HG02571 (cell line): Measurements from ENCODE around the gene GDF15.
"Not testable (repeated sequence)": the region's sequence is repeated elsewhere in the genome, so short reads cannot be mapped to it uniquely, and the experiment has no call there.

Source experiments
- ATAC-seq: cut with Tn5 transposase; IDR thresholded peaks from one replicate; pipeline ENCODE4 v1.9.1; 2021; ENCODE audit warnings: mild to moderate bottlenecking, moderate library complexity; ENCODE audit not compliant: unreplicated experiment

The GDF15 gene, protein sequence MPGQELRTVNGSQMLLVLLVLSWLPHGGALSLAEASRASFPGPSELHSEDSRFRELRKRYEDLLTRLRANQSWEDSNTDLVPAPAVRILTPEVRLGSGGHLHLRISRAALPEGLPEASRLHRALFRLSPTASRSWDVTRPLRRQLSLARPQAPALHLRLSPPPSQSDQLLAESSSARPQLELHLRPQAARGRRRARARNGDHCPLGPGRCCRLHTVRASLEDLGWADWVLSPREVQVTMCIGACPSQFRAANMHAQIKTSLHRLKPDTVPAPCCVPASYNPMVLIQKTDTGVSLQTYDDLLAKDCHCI

DNA sequence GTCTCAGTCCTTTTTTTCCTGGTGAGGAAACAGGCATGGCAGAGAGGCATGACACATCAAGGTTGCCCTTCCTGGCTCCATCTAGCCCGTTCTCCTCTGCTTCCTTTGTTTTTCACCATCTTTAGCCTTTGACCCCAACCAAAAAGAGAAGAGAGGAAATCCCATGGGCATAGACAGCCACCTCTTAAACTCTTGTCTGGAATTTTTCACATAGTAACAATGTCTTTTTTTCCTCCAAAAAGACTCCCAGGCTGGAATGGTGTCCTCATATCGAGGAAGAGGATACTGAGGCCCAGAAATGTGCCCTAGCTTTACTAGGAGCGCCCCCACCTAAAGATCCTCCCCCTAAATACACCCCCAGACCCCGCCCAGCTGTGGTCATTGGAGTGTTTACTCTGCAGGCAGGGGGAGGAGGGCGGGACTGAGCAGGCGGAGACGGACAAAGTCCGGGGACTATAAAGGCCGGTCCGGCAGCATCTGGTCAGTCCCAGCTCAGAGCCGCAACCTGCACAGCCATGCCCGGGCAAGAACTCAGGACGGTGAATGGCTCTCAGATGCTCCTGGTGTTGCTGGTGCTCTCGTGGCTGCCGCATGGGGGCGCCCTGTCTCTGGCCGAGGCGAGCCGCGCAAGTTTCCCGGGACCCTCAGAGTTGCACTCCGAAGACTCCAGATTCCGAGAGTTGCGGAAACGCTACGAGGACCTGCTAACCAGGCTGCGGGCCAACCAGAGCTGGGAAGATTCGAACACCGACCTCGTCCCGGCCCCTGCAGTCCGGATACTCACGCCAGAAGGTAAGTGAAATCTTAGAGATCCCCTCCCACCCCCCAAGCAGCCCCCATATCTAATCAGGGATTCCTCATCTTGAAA is at the start of gene GDF15:
Gene GDF15 (plus strand): TSS at position 484 of the 868 bp plus-strand sequence. CDS start 32 bp downstream, at position 516.
- ATAC-seq = no peak

DNA sequence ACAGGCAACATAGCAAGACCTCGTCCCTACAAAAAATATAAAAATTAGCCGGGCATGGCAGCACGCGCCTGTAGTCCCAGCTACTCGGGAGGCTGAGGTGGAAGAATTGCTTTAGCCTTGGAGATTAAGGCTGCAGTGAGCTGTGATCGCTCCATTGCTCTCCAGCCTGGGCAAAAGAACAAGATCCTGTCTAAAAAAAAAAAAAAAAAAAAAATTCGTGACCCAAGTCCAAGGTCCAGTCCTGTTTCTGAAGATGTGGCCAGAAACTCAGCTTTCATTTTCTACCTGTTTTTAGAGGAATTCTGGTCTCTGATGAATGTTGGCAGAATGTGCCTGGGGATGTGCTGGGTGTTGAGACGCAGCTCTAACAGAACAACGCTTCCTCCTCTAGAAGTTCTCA is 47.4 kb upstream of the GDF15 start:
- no peak for ATAC-seq

DNA sequence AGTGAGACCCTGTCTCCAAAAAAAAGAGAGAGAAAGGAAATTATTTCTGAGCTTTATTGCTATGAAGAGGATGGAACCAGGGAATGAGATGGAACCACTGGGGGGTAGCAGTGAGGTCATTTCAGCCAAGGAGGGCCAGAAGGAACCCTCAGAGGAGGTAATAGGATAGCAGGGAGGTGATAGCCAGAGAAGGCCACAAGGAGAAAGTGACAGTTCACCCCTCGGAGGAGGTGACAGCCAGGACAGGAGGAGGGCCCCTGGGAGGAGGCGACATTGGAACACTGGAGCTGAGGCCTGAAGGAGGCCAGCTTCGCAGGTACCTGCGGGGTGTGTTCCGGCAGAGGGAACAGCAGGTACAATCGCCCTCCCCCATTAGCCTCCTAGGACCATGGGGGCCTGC is 46.2 kb upstream of the GDF15 start:
- no peak for ATAC-seq

DNA sequence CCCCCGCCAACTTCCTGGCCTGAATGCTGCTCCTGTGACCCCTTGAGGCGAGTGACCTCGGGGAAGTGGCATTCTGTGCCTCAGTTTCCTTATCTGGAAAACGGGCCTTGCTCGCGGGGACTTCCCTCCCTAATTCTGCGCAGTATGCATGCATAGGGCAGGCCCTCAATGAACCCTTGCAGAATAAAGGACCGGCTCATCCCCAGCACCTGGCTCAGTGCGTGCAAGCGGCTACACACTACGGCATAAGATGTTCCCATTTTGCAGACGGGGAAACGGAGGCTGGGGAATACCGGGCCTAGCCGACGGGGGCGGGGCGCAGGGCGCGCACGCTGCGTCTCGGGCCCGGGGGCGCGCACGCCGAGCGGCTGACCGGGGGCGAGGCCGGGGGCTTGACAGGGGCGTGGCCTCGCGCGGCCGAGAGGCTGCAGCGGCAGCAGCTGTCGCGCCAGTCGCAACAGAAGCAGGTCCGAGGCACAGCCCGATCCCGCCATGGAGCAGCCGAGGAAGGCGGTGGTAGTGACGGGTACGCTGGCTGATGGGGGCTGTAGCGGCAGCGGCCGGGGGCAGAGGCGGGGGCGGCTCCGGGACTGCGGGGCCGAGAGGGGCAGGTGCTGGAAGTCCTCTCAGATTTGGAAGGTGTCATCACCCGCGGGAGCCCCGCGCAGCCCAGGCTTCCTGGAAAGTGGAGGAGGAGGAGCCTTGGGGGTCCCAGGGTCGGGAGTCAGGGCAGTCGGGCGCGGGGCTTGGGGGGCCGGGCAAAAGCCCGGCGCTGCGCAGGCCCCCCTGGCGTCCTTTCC is 45.6 kb upstream of the GDF15 start, which contains the start of gene PGPEP1:
Gene PGPEP1 (plus strand): TSS at position 409 of the 800 bp plus-strand sequence. CDS start 84 bp downstream, at position 493.
- no peak for ATAC-seq

DNA sequence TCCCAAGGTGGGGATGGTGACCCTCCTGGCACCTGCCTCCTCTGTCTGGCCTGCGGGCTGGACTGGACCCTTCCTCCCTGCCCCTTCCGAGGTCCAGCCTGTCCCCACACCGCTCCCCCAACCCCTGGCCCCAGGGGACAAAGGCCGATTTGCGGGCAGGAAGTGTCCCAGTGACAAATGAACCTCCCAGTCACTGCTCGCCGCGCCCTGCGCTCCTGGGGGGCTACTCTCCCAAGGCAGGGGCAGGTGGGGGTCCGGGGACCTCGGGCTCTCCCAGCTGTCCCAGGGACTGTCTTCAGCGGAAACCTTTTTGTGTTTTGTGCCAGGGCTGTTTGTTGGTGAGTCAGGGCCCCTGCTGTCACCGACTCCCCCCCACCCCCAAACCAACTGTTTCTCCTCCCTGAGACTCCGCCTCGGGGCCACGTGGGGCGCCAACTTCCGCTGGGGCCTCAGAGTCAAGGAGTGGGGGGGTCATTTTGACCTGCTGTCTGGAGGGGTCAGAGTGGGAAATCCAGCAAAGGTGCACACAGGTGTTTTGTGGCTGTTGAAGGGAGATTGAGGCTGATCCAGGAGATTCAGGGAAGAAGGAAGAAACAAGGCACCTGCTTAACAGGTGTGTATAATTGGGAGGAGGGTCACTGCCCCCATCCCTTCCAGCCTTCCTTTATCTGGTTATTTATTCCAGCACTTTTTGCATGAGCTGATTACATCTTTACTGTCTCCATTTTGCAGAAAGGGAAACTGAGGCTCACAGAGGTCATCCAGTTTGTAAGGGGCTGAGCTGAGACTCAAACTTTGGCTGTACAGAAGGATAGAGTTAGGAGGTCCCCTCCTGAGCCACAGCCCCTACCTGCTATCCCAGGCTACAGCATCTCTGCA is 44.7 kb upstream of the GDF15 start:
- no peak for ATAC-seq

DNA sequence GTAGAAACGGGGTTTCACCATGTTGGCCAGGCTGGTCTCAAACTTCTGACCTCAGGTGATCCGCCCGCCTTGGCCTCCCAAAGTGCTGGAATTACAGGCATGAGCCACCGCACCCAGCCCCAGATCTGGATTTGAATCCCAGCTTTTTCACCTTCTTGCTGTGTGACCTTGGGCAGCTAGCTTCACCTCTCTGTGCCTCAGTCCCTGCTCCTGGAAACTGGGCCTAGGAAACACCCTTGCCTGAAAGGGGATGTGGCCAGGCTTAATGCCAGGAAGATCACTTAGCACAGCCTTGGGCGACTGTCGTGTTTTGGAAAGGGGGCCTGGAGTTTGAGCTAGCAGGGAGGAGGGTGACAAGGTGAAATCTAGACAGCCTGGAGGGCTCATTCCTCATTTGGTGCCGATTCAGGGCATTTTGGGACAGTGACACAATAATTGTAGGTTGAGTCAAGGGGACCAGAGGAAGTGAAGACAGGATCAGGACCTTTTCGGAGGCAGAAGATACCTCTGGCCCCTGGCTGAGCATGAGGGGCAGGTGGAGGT is 43.8 kb upstream of the GDF15 start:
- no peak for ATAC-seq

DNA sequence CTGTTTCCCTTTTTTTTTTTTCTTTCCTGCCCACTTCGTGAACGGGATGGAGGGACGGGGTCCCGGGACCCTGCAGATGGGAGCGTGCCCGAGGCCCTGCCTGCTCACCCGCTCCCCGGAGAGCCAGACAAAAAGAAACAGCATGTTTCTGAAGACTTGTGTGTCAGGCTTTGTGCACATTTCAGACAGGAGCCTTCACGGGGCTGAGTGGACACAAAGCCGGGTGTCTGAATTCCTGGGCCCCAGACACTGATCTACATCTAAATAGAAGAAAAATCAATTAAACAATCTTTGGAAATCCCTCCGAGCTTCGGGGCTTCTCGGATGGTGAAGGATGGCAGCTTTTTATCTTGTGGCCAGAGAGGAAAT is 41.4 kb upstream of the GDF15 start:
- ATAC-seq = no peak

DNA sequence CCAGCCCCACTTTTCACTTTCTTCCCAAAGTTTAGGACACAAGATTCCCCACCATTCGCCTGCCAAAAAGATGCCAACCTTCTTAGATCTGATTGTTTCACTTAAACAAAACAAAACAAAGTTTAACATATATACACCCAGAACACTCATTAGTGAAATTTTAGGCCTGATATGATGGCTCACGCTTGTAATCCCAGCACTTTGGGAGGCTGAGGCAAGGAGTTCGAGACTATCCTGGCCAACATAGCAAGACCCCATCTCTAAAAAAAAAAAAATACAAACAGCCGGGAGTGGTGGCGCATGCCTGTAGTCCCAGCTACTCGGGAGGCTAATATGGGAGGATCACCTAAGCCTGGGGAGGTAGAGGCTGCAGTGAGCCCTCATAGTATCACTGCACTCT is 40.7 kb upstream of the GDF15 start:
- no peak for ATAC-seq

DNA sequence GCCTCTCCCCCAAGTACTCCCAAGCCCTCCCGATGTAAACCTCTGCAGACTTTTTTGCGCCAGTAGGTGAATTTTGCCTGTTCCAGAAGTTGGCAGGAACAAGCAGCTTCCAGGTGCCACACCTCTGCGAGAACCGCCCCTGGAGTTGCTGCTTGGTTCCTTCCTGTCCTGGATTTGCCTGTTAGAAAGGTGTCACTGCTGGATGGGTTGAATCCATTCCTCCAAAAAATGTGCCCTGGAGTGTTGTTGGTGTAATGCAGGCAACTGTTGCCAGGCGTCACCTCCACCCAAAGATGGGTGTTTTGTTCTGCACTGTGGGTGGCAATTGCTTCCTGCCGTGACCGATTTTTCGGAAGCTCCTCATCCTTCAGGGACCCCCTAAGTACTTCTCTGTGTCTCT is 39.9 kb upstream of the GDF15 start:
- no peak for ATAC-seq

DNA sequence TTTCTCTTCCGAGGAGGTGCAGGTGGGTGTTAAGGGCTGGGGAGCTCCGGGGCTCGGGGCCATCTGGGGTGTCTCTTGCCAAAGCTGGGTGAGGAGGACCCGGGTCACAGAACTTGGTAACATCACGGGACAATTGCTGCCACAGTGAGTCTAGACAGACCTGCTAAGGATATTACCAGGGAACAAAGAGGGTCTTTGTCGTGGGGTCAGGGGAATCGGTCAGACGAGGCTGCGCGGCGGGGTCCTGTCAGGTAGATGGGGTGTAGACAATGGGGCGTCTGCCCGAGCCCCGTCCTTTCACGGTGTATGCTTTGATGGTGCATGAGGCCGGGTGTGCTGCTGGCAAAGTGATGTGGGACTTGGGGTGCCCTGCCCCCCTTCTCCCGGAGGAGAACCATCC is 37.8 kb upstream of the GDF15 start:
- no peak for ATAC-seq

DNA sequence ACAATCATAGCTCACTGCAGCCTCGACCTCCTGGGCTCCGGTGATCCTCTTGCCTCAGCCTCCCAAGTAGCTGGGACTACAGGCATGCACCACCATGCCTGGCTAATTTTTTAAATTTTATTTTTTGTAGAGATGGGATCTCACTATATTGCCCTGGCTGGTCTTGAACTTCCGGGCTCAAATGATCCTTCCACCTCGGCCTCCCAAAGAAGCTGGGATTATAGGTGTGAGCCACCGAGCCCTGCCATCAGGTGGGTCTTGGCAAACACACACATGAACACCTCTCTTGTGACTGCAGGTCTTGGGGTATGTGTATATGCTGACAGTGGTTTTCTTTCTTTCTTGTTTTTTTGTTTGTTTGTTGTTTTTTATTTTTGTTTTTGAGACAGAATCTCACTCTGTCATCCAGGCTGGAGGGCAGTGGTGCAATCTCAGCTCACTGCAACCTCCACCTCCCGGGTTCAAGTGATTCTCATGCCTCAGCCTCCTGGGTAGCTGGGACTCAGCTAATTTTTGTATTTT is 37.1 kb upstream of the GDF15 start:
- ATAC-seq = not testable (repeated sequence)

DNA sequence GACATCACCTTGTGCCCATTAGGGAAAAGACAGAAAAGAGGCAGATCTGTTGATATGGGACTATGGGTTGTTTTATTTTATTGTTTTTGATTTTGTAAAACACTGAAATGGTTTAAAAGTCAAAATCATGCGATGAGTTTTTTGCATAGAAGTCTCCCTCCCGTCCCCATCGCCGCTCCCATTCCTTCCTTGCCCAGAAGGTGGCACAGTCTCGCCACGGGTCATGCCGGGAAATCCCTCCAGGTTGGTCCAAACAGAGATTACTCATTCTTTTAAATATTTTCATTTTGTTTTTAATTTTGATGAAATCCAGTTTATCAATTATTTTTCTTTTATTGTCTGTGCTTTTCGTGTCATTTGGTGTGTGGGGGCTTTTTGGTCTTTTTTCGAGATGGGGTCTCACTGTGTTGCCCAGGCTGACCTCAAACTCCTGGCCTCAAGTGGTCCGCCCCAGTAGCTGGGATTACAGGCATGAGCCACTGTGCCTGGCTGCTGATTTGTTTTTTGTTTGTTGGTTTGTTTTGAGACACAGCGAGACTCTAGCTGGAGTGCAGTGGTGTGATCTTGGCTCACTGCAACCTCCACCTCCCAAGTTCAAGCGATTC is 36.3 kb upstream of the GDF15 start:
- no peak for ATAC-seq

DNA sequence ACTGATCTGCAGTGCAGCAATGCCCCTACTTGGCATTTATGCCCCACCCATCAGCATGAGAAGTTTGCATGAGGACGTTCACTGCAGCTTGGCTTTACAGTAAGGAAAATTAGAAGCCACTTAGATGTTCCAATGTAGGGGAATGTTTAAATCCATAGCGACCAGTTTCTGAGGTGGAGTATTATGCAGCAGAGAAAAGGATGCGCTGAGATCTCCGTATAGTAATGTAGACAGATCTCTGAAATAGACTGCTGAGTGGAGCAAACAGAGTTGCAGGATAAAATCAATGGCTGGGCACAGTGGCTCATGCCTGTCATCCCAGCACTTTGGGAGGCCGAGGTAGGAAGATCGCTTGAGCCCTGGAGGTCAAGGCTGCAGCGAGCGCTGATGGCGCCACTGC is 35.5 kb upstream of the GDF15 start:
- ATAC-seq = no peak

DNA sequence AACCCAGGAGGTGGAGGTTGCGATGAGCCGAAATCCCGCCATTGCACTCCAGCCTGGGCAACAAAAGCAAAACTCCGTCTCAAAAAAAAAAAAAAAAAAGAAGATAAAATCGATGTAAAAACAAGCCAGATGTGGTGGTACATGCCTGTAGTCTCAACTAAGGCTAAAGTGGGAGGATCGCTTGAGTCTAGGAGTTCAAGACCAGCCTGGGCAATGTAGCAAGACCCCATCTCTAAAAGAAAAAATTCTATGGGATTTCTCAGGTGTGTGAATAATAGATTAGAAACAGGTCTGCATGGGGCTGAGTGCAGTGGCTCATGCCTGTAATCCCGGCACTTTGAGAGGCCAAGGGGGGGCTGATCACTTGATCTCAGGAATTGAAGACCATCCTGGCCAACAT is 34.4 kb upstream of the GDF15 start:
- no peak for ATAC-seq

DNA sequence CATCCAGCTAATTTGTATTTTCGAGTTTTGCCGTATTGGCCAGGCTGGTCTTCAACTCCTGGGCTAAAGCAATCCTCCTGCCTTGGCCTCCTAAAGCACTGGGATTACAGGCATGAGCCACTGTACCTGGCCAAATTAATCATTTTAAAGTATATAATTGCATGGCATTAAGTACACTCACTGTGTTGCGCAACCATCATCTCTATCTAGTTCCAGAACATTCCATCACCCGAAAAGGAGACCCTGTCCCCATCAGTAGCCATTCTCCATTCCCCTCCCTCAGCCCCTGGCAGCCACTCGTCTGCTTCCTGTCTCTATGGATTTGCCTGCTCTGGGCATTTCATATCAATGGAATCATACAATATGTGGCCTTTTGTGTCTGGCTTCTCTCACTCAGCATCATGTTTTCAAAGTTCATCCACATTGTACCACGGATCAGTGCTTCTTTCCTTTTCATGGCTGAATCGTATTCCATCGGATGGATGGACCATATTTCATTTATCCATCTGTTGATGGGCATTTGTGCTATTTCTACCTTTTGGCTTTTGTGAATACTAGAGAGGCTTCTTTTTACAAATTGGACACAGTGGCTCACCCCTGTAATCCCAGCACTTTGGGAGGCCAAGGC is 32.5 kb upstream of the GDF15 start:
- ATAC-seq = no peak

DNA sequence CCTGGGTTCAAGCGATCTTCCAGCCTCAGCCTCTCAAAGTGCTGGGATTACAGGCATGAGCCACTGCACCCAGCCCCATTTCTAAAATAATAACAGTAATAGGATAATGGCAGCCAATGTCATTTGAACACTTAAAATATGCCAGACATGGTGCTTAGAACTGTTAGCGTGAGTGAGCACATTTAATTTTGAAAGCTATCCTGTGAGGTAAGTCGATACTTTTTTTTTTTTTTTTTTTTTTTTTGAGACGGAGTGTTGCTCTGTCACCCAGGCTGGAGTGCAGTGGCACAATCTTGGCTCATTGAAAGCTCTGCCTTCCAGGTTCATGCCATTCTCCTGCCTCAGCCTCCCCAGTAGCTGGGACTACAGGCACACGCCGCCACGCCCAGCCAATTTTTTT is 31.2 kb upstream of the GDF15 start:
- not testable (repeated sequence) for ATAC-seq

DNA sequence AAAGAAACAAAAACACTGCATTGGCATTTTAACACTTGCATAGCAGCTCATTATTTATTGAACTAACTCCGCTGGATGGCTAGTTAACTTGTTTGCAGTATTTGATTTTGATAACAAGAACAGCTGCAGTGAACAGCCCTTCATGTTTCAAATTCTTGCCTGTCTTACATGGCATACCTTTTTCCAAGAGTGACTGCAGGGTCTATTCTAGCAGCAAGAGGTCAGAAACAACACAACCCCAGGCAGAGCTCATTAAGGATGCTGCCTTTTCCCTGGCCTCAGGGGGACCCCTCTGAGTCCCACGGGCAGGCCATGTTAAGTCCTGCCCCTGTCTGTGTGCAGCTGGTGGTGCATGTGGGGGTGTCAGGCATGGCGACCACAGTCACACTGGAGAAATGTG is 28.9 kb upstream of the GDF15 start:
- ATAC-seq = no peak

DNA sequence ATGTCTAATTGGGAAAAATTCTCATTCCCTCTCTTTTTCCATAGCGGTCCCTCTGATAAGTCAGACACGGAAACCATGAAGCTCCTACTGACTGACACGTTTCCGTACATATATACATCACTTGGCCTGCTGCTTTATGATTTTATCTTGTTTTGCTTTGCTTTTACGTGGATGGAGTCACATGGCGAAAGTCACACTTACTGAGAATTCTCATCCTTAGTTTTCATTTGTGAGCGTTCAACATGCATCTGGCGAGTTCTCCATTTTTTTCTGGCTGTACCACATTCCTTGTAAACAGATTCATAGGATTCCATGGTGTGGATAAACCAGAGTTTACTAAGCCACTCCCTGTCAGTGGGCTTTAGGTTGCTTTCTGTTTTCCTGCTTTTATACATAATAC is 24.3 kb upstream of the GDF15 start:
- ATAC-seq = no peak

DNA sequence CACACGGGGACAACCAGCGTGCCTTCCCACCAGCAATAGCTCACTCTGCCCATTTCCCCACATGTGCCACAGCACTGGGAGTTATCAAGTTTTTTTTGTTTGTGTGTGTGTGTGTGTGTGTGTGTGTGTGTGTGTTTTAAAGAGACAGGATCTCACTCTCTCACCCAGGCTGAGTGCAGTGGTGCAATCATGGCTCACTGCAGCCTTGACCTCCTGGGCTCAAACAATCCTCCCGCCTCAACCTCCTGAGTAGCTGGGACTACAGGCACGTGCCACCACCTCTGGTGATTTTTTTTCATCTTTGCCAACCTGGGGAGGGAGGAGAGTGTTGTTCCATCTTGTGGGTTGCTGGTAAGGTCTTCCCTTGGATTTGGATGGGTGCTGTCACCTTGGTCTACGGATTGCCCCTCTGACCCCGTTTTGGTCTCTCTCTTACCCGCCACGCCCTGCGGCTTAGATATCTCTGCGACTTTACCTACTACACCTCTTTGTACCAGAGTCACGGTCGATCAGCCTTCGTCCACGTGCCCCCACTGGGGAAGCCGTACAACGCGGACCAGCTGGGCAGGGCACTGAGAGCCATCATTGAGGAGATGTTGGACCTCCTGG is 22.9 kb upstream of the GDF15 start:
- no peak for ATAC-seq
